ENCODE data around the gene AQP10. TPM values are rescaled to one million over a fixed set of nuclear protein-coding genes. Genes with fewer than 3 reads are reported as not detected.

Gene AQP10
- polyA plus RNA-seq, 1 of the 3 experiments (the other 2 are of a cell fraction): 0.02 TPM

- TF ChIP-seq, protein P1, sequence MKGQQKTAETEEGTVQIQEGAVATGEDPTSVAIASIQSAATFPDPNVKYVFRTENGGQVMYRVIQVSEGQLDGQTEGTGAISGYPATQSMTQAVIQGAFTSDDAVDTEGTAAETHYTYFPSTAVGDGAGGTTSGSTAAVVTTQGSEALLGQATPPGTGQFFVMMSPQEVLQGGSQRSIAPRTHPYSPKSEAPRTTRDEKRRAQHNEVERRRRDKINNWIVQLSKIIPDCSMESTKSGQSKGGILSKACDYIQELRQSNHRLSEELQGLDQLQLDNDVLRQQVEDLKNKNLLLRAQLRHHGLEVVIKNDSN (IDR thresholded peaks at IDR 0.05; ENCODE audit: borderline replicate concordance, low read depth): no peak
- TF ChIP-seq, protein P2, sequence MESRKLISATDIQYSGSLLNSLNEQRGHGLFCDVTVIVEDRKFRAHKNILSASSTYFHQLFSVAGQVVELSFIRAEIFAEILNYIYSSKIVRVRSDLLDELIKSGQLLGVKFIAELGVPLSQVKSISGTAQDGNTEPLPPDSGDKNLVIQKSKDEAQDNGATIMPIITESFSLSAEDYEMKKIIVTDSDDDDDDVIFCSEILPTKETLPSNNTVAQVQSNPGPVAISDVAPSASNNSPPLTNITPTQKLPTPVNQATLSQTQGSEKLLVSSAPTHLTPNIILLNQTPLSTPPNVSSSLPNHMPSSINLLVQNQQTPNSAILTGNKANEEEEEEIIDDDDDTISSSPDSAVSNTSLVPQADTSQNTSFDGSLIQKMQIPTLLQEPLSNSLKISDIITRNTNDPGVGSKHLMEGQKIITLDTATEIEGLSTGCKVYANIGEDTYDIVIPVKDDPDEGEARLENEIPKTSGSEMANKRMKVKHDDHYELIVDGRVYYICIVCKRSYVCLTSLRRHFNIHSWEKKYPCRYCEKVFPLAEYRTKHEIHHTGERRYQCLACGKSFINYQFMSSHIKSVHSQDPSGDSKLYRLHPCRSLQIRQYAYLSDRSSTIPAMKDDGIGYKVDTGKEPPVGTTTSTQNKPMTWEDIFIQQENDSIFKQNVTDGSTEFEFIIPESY (IDR thresholded peaks at IDR 0.05; ENCODE audit: borderline replicate concordance, low read depth): no peak
- TF ChIP-seq RXRA (IDR thresholded peaks at IDR 0.05; ENCODE audit: borderline replicate concordance, low read depth): no peak
- TF ChIP-seq, protein P3, sequence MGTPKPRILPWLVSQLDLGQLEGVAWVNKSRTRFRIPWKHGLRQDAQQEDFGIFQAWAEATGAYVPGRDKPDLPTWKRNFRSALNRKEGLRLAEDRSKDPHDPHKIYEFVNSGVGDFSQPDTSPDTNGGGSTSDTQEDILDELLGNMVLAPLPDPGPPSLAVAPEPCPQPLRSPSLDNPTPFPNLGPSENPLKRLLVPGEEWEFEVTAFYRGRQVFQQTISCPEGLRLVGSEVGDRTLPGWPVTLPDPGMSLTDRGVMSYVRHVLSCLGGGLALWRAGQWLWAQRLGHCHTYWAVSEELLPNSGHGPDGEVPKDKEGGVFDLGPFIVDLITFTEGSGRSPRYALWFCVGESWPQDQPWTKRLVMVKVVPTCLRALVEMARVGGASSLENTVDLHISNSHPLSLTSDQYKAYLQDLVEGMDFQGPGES (IDR thresholded peaks at IDR 0.05; ENCODE audit: low read depth, low read length): no peak
- TF ChIP-seq JUND (IDR thresholded peaks at IDR 0.05): no peak
- peak; percentile 77 for TF ChIP-seq RAD21 (IDR thresholded peaks at IDR 0.05; ENCODE audit: low read length)
- no peak for TF ChIP-seq POLR2AphosphoS5 (IDR thresholded peaks at IDR 0.05; ENCODE audit: low read depth, low read length)
- TF ChIP-seq FOSL2 (IDR thresholded peaks at IDR 0.05; ENCODE audit: borderline replicate concordance, low read depth): no peak
Measured at GRCh38 chr1:154335025-154335714, 14.3 kb downstream of the AQP10 start (continued).

DNA sequence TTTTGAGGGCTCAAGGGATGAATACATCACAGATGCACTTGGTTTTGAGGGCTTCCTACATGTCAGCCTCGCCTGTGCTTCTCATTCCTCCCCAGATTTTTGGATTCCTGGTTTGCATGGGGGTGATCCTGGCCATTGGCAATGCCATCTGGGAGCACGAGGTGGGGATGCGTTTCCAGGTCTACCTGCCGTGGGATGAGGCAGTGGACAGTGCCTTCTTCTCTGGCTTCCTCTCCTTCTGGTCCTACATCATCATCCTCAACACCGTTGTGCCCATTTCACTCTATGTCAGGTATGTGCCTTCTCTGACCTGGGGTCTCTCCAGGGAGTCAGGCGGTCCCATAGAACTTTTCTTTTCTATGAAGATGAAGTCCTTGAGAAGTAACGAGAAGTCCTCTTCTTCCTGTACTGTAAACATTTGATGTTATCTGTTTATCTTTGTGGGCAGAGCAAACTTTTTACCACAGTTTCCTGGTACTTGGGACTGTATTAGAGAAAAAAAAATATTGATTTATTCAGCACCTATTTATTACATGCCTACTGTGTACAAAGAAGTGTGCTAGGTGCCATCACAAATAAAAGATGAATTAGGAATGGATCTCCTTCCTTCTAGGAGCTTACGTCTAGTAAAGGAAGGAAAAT is 16.5 kb downstream of the AQP10 start:
- Histone ChIP-seq H3K36me3 (replicated peaks in 1 of 2; ENCODE audit: control insufficient read depth in 1 of 2, insufficient read depth in 2 of 2, low read length in 1 of 2) (peaks cover 49 to 65% of the 10 kb centered on the region in 2 experiments), H3K9me3 (no peaks in the 10 kb centered on the region), H3K4me2 (no peak overlapping the region), H3K27ac (ENCODE audit: low read depth in 2 of 2, low read length in 1 of 2) (no peak overlapping the region), H4K20me1 (ENCODE audit: insufficient read depth) (no peaks in the 10 kb centered on the region), H3K79me2 (ENCODE audit: insufficient read depth) (no peaks in the 10 kb centered on the region), H3K9me2 (no peaks in the 10 kb centered on the region), H2AFZ (ENCODE audit: low read depth) (no peak overlapping the region), H3K4me1 (ENCODE audit: control insufficient read depth in 1 of 2, insufficient read depth in 2 of 2, low read depth in 1 of 2, low read length in 1 of 2) (peaks cover 0 to 7% of the 10 kb centered on the region in 2 experiments; a peak in 2 of 4 replicates), H3K9ac (no peak overlapping the region), H3K27me3 (ENCODE audit: insufficient read depth) (no peaks in the 10 kb centered on the region), H3K4me3 (ENCODE audit: low read depth in 2 of 2, low read length in 1 of 2) (no peak overlapping the region), H3F3A (replicated peaks; ENCODE audit: insufficient read depth) (peaks cover 11% of the 10 kb centered on the region)
- POLR2A ChIA-PET: no interaction called here
- no peak for DNase-seq
- no peak for TF ChIP-seq POLR2AphosphoS5 (IDR thresholded peaks at IDR 0.05; ENCODE audit: low read depth, low read length)
- TF ChIP-seq MXI1 (IDR thresholded peaks at IDR 0.05; ENCODE audit: low read depth, low read length): no peak
- no peak for TF ChIP-seq TCF12 (IDR thresholded peaks at IDR 0.05)
- TF ChIP-seq, protein P2 (IDR thresholded peaks at IDR 0.05; ENCODE audit: borderline replicate concordance, low read depth): no peak
- TF ChIP-seq USF2 (IDR thresholded peaks at IDR 0.05; ENCODE audit: borderline replicate concordance, low read depth, low read length): no peak
- TF ChIP-seq, protein P4, sequence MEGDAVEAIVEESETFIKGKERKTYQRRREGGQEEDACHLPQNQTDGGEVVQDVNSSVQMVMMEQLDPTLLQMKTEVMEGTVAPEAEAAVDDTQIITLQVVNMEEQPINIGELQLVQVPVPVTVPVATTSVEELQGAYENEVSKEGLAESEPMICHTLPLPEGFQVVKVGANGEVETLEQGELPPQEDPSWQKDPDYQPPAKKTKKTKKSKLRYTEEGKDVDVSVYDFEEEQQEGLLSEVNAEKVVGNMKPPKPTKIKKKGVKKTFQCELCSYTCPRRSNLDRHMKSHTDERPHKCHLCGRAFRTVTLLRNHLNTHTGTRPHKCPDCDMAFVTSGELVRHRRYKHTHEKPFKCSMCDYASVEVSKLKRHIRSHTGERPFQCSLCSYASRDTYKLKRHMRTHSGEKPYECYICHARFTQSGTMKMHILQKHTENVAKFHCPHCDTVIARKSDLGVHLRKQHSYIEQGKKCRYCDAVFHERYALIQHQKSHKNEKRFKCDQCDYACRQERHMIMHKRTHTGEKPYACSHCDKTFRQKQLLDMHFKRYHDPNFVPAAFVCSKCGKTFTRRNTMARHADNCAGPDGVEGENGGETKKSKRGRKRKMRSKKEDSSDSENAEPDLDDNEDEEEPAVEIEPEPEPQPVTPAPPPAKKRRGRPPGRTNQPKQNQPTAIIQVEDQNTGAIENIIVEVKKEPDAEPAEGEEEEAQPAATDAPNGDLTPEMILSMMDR (IDR thresholded peaks at IDR 0.05): no peak
- no peak for TF ChIP-seq FOSL2 (IDR thresholded peaks at IDR 0.05; ENCODE audit: borderline replicate concordance, low read depth)
- no peak for TF ChIP-seq RXRA (IDR thresholded peaks at IDR 0.05; ENCODE audit: borderline replicate concordance, low read depth)
- TF ChIP-seq, protein P5, sequence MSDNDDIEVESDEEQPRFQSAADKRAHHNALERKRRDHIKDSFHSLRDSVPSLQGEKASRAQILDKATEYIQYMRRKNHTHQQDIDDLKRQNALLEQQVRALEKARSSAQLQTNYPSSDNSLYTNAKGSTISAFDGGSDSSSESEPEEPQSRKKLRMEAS (IDR thresholded peaks at IDR 0.05; ENCODE audit: low read depth): no peak
- TF ChIP-seq FOXM1 (IDR thresholded peaks at IDR 0.05; ENCODE audit: low read depth): no peak
- TF ChIP-seq SIN3A (IDR thresholded peaks at IDR 0.05; ENCODE audit: borderline replicate concordance, low read depth, low read length): no peak
- no peak for TF ChIP-seq CHD2 (IDR thresholded peaks at IDR 0.05; ENCODE audit: low read length, partially characterized antibody)
- TF ChIP-seq ELF1 (IDR thresholded peaks at IDR 0.05): no peak
- no peak for TF ChIP-seq TEAD4 (IDR thresholded peaks at IDR 0.05; ENCODE audit: borderline replicate concordance, insufficient read depth)
- WGBS (ENCODE audit: low lambda C conversion rate): 93% methylated on average over 8 of the region's 8 CpGs
- CTCF ChIA-PET: interaction anchor here (2.9 to 6.7 kb wide), 4 partner anchors 7 to 139 kb away, joined by 28 to 99 read pairs (median 48); partner anchors contain the start of gene ATP8B2
